Calu3 (cell line): ENCODE results near the gene NLGN1. TPM values are rescaled to one million over a fixed set of nuclear protein-coding genes. Genes with fewer than 3 reads are reported as not detected.

Experiments used
- BruUV-seq: library from RNA; stranded (reverse); fragments of 400-500 nt; replicated peaks from 2 replicates; lab custom pipeline; 2021; lab: Mats Ljungman, UMichigan
- CTCF ChIA-PET: fragments of 300-600 bp; sonication (Branson Sonifier 250); formaldehyde crosslinking; loops from one replicate; lab custom pipeline; 2022; ENCODE audit warnings: antibody characterized with exemption; lab: Charles Lee
- DNase-seq: peaks from one replicate; pipeline ENCODE4 v3.0.0; 2022
- H3K27ac Mint-ChIP-seq: one replicate; pipeline ENCODE4 v1.8.0; 2022; ENCODE audit warnings: mixed read lengths; ENCODE audit not compliant: unreplicated experiment
- H3K27me3 Mint-ChIP-seq: one replicate; pipeline ENCODE4 v1.8.0; 2022; ENCODE audit warnings: mixed read lengths; ENCODE audit not compliant: unreplicated experiment
- H3K36me3 Mint-ChIP-seq: one replicate; pipeline ENCODE4 v1.8.0; 2022; ENCODE audit warnings: mild to moderate bottlenecking, moderate library complexity, mixed read lengths; ENCODE audit not compliant: insufficient read depth, unreplicated experiment
- H3K4me1 Mint-ChIP-seq: one replicate; pipeline ENCODE4 v1.8.0; 2022; ENCODE audit warnings: mild to moderate bottlenecking, low read depth, mixed read lengths; ENCODE audit not compliant: unreplicated experiment
- H3K4me3 Mint-ChIP-seq: one replicate; pipeline ENCODE4 v1.8.0; 2022; ENCODE audit warnings: mild to moderate bottlenecking, low read depth, moderate library complexity, mixed read lengths; ENCODE audit not compliant: unreplicated experiment
- H3K9me3 Mint-ChIP-seq: one replicate; pipeline ENCODE4 v1.8.0; 2022; ENCODE audit warnings: low read depth, mixed read lengths; ENCODE audit not compliant: unreplicated experiment
- CTCF ChIP-seq: fragments of 200-600 bp; IDR thresholded peaks from one replicate; pipeline ENCODE4 v1.8.0; 2022; ENCODE audit warnings: antibody characterized with exemption; ENCODE audit not compliant: unreplicated experiment
- intact Hi-C: fragments of 100-400 bp; cut with micrococcal nuclease; formaldehyde crosslinking; loops from one replicate; pipeline ENCODE4 v1.10.0; 2022; ENCODE audit not compliant: unreplicated experiment
- total RNA-seq: library from RNA; stranded (reverse); gene quantifications from 2 replicates; pipeline ENCODE4 v1.2.3, GENCODE V29; 2022

The NLGN1 gene
- total RNA-seq, 1 experiment from 2014 or later = 2.6 TPM

- no peak for TF ChIP-seq CTCF
- intact Hi-C loops = no loop called here
- H3K9me3 Mint-ChIP-seq = peaks cover 7% of the 10 kb centered on the region
- CTCF ChIA-PET = no interaction called here
- BruUV-seq = no TSS peak
- H3K4me1 Mint-ChIP-seq = peaks cover 11% of the 10 kb centered on the region
- no peaks in the 10 kb centered on the region for H3K36me3 Mint-ChIP-seq
- no peak for DNase-seq
- H3K27ac Mint-ChIP-seq = no peak overlapping the region
- H3K27me3 Mint-ChIP-seq = no peaks in the 10 kb centered on the region
- no peak overlapping the region for H3K4me3 Mint-ChIP-seq
These were observed 670.5 kb downstream of the NLGN1 start for GRCh38 chr3:174068035-174068434.

- intact Hi-C loops = no loop called here
- Mint-ChIP-seq H3K27ac (peak overlapping the region; percentile 4), H3K4me1 (peaks cover 11% of the 10 kb centered on the region), H3K36me3 (no peaks in the 10 kb centered on the region), H3K4me3 (no peak overlapping the region), H3K27me3 (no peaks in the 10 kb centered on the region), H3K9me3 (peaks cover 4% of the 10 kb centered on the region)
- peak; percentile 8 for DNase-seq
- TF ChIP-seq CTCF = no peak
- CTCF ChIA-PET = no interaction called here
- BruUV-seq = no TSS peak
These were observed 675.1 kb downstream of the NLGN1 start for GRCh38 chr3:174072675-174073074.

- Mint-ChIP-seq H3K27me3 (no peaks in the 10 kb centered on the region), H3K36me3 (no peaks in the 10 kb centered on the region), H3K4me3 (no peak overlapping the region), H3K9me3 (no peaks in the 10 kb centered on the region), H3K4me1 (no peaks in the 10 kb centered on the region), H3K27ac (no peak overlapping the region)
- intact Hi-C loops = no loop called here
- TF ChIP-seq CTCF = no peak
- no peak for DNase-seq
- CTCF ChIA-PET = interaction anchor here (0.6 kb wide), 1 partner anchor 415 kb away, joined by 4 read pairs; no protein-coding TSS in a partner anchor
- BruUV-seq = no TSS peak
These were observed 686.2 kb downstream of the NLGN1 start for GRCh38 chr3:174083706-174084105.

- no TSS peak for BruUV-seq
- H3K4me1 Mint-ChIP-seq = peaks cover 10% of the 10 kb centered on the region
These were observed 692.0 kb downstream of the NLGN1 start for GRCh38 chr3:174089592-174089991.

More at GRCh38 chr3:174089592-174089991, 692.0 kb downstream of the NLGN1 start:
- Mint-ChIP-seq H3K27me3 (no peaks in the 10 kb centered on the region), H3K27ac (no peak overlapping the region), H3K36me3 (no peaks in the 10 kb centered on the region), H3K9me3 (no peaks in the 10 kb centered on the region), H3K4me3 (no peak overlapping the region)
- no peak for TF ChIP-seq CTCF
- no peak for DNase-seq
- intact Hi-C loops = no loop called here
- CTCF ChIA-PET = interaction anchor here (0.7 kb wide), 1 partner anchor 559 kb away, joined by 3 read pairs; no protein-coding TSS in a partner anchor
